Caco-2 (cell line): ENCODE measurements around the gene SLC6A6. TPM values are rescaled to one million over a fixed set of nuclear protein-coding genes. Genes with fewer than 3 reads are reported as not detected.

ENCODE experiments used
- BruUV-seq: library from RNA; stranded (reverse); fragments of 400-500 nt; replicated peaks from 2 replicates; lab custom pipeline; 2021; lab: Mats Ljungman, UMichigan
- CTCF ChIA-PET: fragments of 300-600 bp; sonication (Branson Sonifier 250); formaldehyde crosslinking; loops from one replicate; lab custom pipeline; 2022; ENCODE audit warnings: antibody characterized with exemption; lab: Charles Lee
- POLR2A ChIA-PET: fragments of 300-600 bp; sonication (Branson Sonifier 250); formaldehyde crosslinking; loops from one replicate; lab custom pipeline; 2022; ENCODE audit warnings: antibody characterized with exemption; lab: Charles Lee
- DNase-seq, 2 experiments: peaks; one replicate each; pipeline versions ENCODE4 v3.0.0 to v3.0.0-alpha.2; 2020 to 2022
- H3K27me3 ChIP-seq: replicated peaks from 2 replicates; pipeline ENCODE4 v1.6.0; 2011; ENCODE audit warnings: low read length; ENCODE audit not compliant: control insufficient read depth, insufficient read depth
- H3K36me3 ChIP-seq: 2 replicates; pipeline ENCODE4 v1.5.1; 2011; ENCODE audit warnings: low read length; ENCODE audit not compliant: control insufficient read depth, insufficient read depth
- H3K4me1 ChIP-seq: fragments of 250-450 bp; sonication (Bioruptor Pico); 2 replicates; pipeline ENCODE4 v1.5.1; 2020; ENCODE audit warnings: mild to moderate bottlenecking
- H3K4me3 ChIP-seq: 2 replicates; pipeline ENCODE4 v1.5.1; 2011; ENCODE audit warnings: low read depth, mild to moderate bottlenecking, control low read depth, low read length
- H3K9me3 ChIP-seq: fragments of 250-450 bp; sonication (Bioruptor Pico); 2 replicates; pipeline ENCODE4 v1.5.1; 2020; ENCODE audit warnings: mild to moderate bottlenecking, moderate library complexity
- H3K27ac Mint-ChIP-seq: one replicate; pipeline ENCODE4 v1.8.0; 2022; ENCODE audit warnings: mixed read lengths; ENCODE audit not compliant: unreplicated experiment
- H3K27me3 Mint-ChIP-seq: one replicate; pipeline ENCODE4 v1.8.0; 2022; ENCODE audit warnings: mixed read lengths; ENCODE audit not compliant: insufficient read depth, unreplicated experiment
- H3K36me3 Mint-ChIP-seq: one replicate; pipeline ENCODE4 v1.8.0; 2022; ENCODE audit warnings: mild to moderate bottlenecking, mixed read lengths; ENCODE audit not compliant: insufficient read depth, unreplicated experiment
- H3K4me1 Mint-ChIP-seq: one replicate; pipeline ENCODE4 v1.8.0; 2022; ENCODE audit warnings: low read depth, mixed read lengths; ENCODE audit not compliant: unreplicated experiment
- H3K4me3 Mint-ChIP-seq: one replicate; pipeline ENCODE4 v1.8.0; 2022; ENCODE audit warnings: mild to moderate bottlenecking, moderate library complexity, mixed read lengths; ENCODE audit not compliant: unreplicated experiment
- H3K9me3 Mint-ChIP-seq: one replicate; pipeline ENCODE4 v1.8.0; 2022; ENCODE audit warnings: mixed read lengths; ENCODE audit not compliant: unreplicated experiment
- intact Hi-C: fragments of 100-400 bp; cut with micrococcal nuclease; formaldehyde crosslinking; loops from one replicate; pipeline ENCODE4 v1.10.0; 2022; ENCODE audit not compliant: unreplicated experiment
- total RNA-seq: library from RNA; stranded (reverse); gene quantifications from 2 replicates; pipeline ENCODE4 v1.2.3, GENCODE V29; 2022
- TF ChIP-seq, protein P1 (sequence below), 2 experiments: fragments of 200-600 bp in 1 of 2; IDR thresholded peaks; 1 replicate in 1 of 2; 2 replicates in 1 of 2; pipeline versions ENCODE4 v1.5.1 to v1.8.0; 2011 to 2022; ENCODE audit warnings: antibody characterized with exemption in 1 of 2, control low read depth in 1 of 2, inconsistent platforms in 1 of 2, low read depth in 1 of 2, low read length in 1 of 2, mild to moderate bottlenecking in 1 of 2, moderate library complexity in 1 of 2; ENCODE audit not compliant: insufficient read depth in 1 of 2, severe bottlenecking in 1 of 2, unreplicated experiment in 1 of 2

The SLC6A6 gene
- total RNA-seq, 1 experiment from 2014 or later: 49.6 TPM

DNA sequence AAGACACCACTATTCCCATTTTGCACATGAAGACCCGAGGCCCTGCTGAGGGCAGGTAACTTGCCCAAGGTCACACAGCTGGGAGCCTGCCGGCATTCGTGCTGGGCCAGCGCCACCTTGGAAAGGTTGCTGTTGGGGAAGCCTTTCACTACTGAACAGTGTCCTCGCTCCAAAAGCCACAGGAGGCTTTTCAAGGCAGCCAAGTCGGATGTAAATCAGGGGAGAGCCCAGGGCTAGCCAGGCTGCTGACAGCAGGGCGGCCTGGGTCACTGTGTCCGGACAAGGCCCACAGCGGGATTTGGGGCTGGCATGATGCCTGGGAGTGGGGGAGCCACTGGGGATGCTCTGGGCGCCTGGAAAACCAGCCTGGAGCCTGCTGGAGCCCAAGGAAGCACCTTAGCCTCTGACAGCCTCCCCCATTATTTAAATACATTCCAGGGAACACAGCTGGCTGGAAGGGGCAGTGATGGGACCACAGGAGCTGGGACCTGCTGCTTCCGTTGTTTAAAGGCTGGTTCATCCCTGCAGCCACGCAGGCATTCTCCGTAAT is 10.5 kb downstream of the SLC6A6 start:
- no peak for DNase-seq
- peaks cover 36% of the 10 kb centered on the region for H3K36me3 Mint-ChIP-seq
- peaks cover 6% of the 10 kb centered on the region for H3K4me1 Mint-ChIP-seq
- peaks cover 14% of the 10 kb centered on the region for H3K4me1 ChIP-seq
- H3K9me3 Mint-ChIP-seq: no peaks in the 10 kb centered on the region
- H3K4me3 Mint-ChIP-seq: no peak overlapping the region
- intact Hi-C loops: no loop called here
- TF ChIP-seq, protein P1, sequence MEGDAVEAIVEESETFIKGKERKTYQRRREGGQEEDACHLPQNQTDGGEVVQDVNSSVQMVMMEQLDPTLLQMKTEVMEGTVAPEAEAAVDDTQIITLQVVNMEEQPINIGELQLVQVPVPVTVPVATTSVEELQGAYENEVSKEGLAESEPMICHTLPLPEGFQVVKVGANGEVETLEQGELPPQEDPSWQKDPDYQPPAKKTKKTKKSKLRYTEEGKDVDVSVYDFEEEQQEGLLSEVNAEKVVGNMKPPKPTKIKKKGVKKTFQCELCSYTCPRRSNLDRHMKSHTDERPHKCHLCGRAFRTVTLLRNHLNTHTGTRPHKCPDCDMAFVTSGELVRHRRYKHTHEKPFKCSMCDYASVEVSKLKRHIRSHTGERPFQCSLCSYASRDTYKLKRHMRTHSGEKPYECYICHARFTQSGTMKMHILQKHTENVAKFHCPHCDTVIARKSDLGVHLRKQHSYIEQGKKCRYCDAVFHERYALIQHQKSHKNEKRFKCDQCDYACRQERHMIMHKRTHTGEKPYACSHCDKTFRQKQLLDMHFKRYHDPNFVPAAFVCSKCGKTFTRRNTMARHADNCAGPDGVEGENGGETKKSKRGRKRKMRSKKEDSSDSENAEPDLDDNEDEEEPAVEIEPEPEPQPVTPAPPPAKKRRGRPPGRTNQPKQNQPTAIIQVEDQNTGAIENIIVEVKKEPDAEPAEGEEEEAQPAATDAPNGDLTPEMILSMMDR (IDR thresholded peaks at IDR 0.05; ENCODE audit: insufficient read depth in 1 of 2, low read depth in 1 of 2, low read length in 1 of 2, severe bottlenecking in 1 of 2, unreplicated experiment in 1 of 2): no peak
- H3K27ac Mint-ChIP-seq: no peak overlapping the region
- no peaks in the 10 kb centered on the region for H3K9me3 ChIP-seq
- CTCF ChIA-PET: no interaction called here
- H3K36me3 ChIP-seq: no peaks in the 10 kb centered on the region; the same call in 1 of the 2 replicates
- no TSS peak for BruUV-seq
- no peaks in the 10 kb centered on the region for H3K27me3 ChIP-seq
- no peak overlapping the region for H3K4me3 ChIP-seq
- POLR2A ChIA-PET: no interaction called here
- no peaks in the 10 kb centered on the region for H3K27me3 Mint-ChIP-seq

DNA sequence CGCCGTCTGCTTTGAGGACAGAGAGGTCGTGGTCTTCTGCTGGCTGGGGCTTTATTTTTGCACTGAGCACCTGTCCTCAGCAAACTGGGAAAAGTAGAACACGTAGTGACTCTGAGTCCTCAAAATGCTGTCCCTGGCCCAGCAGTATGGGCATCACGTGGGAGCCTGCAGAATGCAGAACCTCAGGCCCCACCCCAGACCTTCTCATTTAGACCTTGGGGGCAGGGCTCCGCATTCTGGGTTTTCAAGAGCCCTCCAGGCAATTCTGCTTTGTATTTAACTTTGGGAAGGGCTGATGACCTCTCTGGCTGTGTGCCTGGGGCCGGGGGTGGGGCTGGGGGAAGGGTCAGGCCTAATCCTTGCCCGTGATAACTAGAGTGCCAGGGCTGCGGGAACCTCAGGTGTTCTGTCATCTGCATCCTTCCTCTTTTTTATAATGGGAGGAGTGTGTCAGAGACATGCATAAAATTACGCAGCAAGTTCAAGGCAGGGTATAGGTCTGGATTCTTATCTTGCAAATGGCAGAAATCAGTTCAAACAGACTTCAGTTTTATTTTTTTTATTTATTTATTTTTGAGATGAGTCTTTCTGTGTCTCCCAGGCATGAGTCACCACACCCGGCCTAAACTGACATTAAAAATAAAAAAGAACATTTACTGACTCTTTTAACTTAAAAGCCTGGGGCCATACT is 11.1 kb downstream of the SLC6A6 start:
- TF ChIP-seq, protein P1 (IDR thresholded peaks at IDR 0.05; ENCODE audit: insufficient read depth in 1 of 2, low read depth in 1 of 2, low read length in 1 of 2, severe bottlenecking in 1 of 2, unreplicated experiment in 1 of 2): no peak
- Histone ChIP-seq H3K27me3 (no peaks in the 10 kb centered on the region), H3K4me3 (no peak overlapping the region), H3K36me3 (no peaks in the 10 kb centered on the region; the same call in 1 of the 2 replicates), H3K4me1 (peaks cover 21% of the 10 kb centered on the region), H3K9me3 (no peaks in the 10 kb centered on the region)
- H3K36me3 Mint-ChIP-seq: peaks cover 38% of the 10 kb centered on the region
- no peaks in the 10 kb centered on the region for H3K27me3 Mint-ChIP-seq
- CTCF ChIA-PET: no interaction called here
- no peak overlapping the region for H3K27ac Mint-ChIP-seq
- no peaks in the 10 kb centered on the region for H3K9me3 Mint-ChIP-seq
- peak in 1 of 2 experiments; percentile 26 for DNase-seq
- H3K4me1 Mint-ChIP-seq: peaks cover 9% of the 10 kb centered on the region
- no peak overlapping the region for H3K4me3 Mint-ChIP-seq
- intact Hi-C loops: no loop called here
- POLR2A ChIA-PET: no interaction called here
- BruUV-seq: no TSS peak

DNA sequence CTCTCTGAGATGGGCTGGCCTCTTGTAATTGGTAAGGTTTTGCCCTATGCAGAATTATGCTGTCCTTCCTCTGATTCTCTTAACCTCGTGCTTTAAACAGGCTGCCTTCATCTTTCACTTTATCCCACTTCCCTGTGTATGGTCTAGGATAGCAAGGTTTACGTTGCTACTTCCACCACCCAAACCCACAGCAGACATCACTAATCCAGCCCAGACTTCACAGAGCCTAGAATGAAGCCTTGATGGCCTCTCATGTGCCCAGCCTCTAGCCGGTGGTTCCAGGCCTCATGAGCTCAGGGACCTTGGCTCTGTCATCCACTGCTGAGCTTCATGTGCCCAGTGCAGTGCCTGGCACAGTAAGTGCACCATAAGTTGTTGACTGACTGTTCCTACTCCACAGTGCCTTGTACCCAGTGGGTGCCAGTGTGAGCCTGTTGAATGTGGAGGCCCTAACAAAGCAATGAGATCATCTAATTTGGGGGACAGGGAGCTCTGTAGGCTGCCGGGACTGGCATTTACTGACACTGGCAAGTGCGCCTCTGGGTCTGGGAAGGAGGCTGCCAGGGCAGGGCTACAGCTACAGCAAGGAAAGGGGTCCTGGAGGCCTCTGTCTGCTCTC is 12.5 kb downstream of the SLC6A6 start:
- TF ChIP-seq, protein P1 (IDR thresholded peaks at IDR 0.05; ENCODE audit: insufficient read depth in 1 of 2, low read depth in 1 of 2, low read length in 1 of 2, severe bottlenecking in 1 of 2, unreplicated experiment in 1 of 2): no peak
- no peaks in the 10 kb centered on the region for H3K9me3 ChIP-seq
- CTCF ChIA-PET: interaction anchor here (0.6 kb wide), 1 partner anchor 1552 kb away, joined by 7 read pairs; no protein-coding TSS in a partner anchor
- BruUV-seq: no TSS peak
- H3K36me3 Mint-ChIP-seq: peaks cover 45% of the 10 kb centered on the region
- H3K27me3 Mint-ChIP-seq: no peaks in the 10 kb centered on the region
- H3K9me3 Mint-ChIP-seq: no peaks in the 10 kb centered on the region
- H3K27ac Mint-ChIP-seq: no peak overlapping the region
- intact Hi-C loops: loop anchor here (5.0 kb wide), 2 partner anchors 148 to 213 kb away; no protein-coding TSS in a partner anchor
- H3K27me3 ChIP-seq: no peaks in the 10 kb centered on the region
- POLR2A ChIA-PET: no interaction called here
- no peak overlapping the region for H3K4me3 Mint-ChIP-seq
- no peak overlapping the region for H3K4me3 ChIP-seq
- H3K4me1 ChIP-seq: peaks cover 35% of the 10 kb centered on the region
- no peak for DNase-seq
- peaks cover 1% of the 10 kb centered on the region for H3K36me3 ChIP-seq
- H3K4me1 Mint-ChIP-seq: peaks cover 18% of the 10 kb centered on the region
